ENCODE measurements around the gene NPTX2.

NPTX2 gene

DNA sequence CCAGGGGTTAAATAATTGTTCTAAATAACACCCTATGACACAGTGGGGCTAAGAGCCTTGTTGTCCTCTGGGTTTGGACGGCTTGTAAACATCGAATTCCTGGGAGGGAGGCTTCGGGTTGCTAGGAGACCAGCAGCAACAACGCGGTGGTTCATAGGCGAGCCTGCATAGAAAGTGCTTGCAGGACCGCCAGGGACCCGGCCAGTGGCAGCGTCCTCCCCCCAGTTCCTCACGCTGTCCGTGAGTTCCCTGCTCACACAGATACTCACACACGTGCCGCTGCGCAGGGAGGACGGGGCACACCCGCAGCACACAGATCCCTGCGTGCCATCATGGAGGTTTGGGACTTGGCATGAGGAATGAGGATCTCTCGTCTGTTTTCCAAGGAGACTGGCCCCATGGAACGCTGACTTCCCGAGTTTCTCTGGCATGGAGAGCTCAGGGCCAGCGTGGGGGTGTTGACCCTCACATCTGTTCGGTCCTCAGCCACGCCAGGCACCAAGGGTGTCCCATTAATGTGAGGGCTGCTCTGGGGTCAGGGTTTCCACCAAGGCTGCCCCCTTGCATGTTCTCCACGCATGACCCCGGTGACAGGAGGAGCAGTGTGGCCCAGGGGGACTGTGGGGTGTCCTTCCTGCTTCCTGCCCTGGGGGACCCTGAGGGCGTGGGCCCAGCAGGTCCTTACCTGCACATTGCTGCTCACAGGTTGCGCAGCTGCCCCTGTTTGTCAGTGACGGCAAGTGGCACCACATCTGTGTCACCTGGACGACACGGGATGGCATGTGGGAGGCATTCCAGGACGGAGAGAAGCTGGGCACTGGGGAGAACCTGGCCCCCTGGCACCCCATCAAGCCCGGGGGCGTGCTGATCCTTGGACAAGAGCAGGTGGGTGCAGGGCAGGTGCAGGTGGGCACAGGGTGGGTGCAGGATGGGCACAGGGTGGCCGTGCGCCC is 9.7 kb downstream of the NPTX2 start:
- no peak for TF ChIP-seq CTCF (IDR thresholded peaks at IDR 0.05; ENCODE audit: extremely low read depth, insufficient read depth, missing control alignments)
- no peak for DNase-seq (ENCODE audit: low spot score)
- in situ Hi-C loops (cut with MboI; ENCODE audit: low pct_unique_long_range_greater_than_20kb, low sequenced_read_pairs, unreplicated experiment): no loop called here

- no peak for DNase-seq (ENCODE audit: low spot score)
- in situ Hi-C loops (cut with MboI; ENCODE audit: low pct_unique_long_range_greater_than_20kb, low sequenced_read_pairs, unreplicated experiment): no loop called here
- no peak for TF ChIP-seq CTCF (IDR thresholded peaks at IDR 0.05; ENCODE audit: extremely low read depth, insufficient read depth, missing control alignments)
Measured at GRCh38 chr7:98627413-98627790, 10.3 kb downstream of the NPTX2 start.

DNA sequence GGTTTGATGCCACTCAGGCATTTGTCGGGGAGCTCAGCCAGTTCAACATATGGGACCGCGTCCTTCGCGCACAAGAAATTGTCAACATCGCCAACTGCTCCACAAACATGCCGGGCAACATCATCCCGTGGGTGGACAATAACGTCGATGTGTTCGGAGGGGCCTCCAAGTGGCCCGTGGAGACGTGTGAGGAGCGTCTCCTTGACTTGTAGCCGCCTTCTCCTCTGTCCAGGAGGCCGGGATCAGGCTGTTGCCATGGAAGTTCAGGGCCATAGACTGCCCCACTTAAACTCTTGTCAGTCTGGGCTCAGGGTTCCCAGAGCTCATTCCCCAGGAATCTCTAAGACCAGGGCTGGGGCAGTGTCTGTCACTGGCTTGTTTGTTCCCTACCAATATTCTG is 11.3 kb downstream of the NPTX2 start:
- DNase-seq (ENCODE audit: low spot score): no peak
- TF ChIP-seq CTCF (IDR thresholded peaks at IDR 0.05; ENCODE audit: extremely low read depth, insufficient read depth, missing control alignments): no peak
- in situ Hi-C loops (cut with MboI; ENCODE audit: low pct_unique_long_range_greater_than_20kb, low sequenced_read_pairs, unreplicated experiment): no loop called here

DNA sequence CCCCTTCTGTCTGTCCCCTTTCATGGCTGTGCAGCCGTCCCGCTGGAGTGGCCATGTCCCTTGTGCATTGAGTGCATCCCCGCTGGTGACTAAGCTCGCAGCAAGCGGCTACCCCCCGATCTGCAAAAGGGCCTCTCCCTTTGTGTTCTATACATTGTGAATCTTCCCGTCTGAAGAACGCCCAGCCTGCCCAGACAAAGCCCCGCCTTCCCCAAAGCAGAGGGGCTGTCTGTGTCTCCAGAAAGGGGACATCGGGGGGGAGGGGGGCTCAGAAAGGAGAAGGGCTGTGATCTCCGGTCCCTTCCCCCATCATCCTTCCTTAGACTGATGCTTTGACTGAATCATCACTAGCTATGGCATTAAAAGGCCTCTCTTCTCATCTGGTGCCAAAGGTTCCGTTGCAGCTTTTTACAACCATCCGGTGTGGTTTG is 11.9 kb downstream of the NPTX2 start:
- no peak for TF ChIP-seq CTCF (IDR thresholded peaks at IDR 0.05; ENCODE audit: extremely low read depth, insufficient read depth, missing control alignments)
- DNase-seq (ENCODE audit: low spot score): no peak
- in situ Hi-C loops (cut with MboI; ENCODE audit: low pct_unique_long_range_greater_than_20kb, low sequenced_read_pairs, unreplicated experiment): no loop called here

DNA sequence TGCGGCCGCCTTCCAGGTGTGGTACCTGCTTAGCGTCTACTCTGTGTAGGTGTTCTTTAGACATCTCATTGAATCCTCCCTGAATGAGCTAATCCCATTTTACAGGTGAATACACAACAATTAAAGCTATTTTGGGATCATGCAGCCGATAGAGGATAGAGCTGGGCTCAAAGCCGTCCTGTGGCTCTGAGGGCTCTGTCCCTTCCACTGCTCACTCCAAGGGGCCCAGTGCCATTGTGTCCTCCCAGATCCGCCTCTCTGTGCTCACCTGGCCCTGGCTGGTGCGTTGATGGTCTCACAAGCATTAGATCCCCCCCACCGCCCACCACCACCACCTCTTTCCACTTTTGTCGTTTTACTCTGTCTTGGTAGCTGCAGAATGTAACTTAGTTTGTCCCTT is 13.1 kb downstream of the NPTX2 start:
- TF ChIP-seq CTCF (IDR thresholded peaks at IDR 0.05; ENCODE audit: extremely low read depth, insufficient read depth, missing control alignments): no peak
- in situ Hi-C loops (cut with MboI; ENCODE audit: low pct_unique_long_range_greater_than_20kb, low sequenced_read_pairs, unreplicated experiment): no loop called here
- DNase-seq (ENCODE audit: low spot score): no peak

GRCh38 chr7:98630770-98631169 is 13.7 kb downstream of the NPTX2 start:
- in situ Hi-C loops (cut with MboI; ENCODE audit: low pct_unique_long_range_greater_than_20kb, low sequenced_read_pairs, unreplicated experiment): no loop called here
- no peak for DNase-seq (ENCODE audit: low spot score)
- TF ChIP-seq CTCF (IDR thresholded peaks at IDR 0.05; ENCODE audit: extremely low read depth, insufficient read depth, missing control alignments): no peak
